Measurements from ENCODE around the gene CASKIN2. TPM values are rescaled to one million over a fixed set of nuclear protein-coding genes. Genes with fewer than 3 reads are reported as not detected.
A peak's percentile ranks its signal among the peaks of the same experiment; 100 is the strongest.

The CASKIN2 gene
- total and polyA plus RNA-seq, 4 donors: 4.0 to 63.4 (median 35.2) TPM

GRCh38 chr17:75505152-75505409 is 10.3 kb downstream of the CASKIN2 start:
- H3K4me1 ChIP-seq (ENCODE audit: control insufficient read depth in 1 of 2, insufficient read depth in 2 of 2, low read length in 2 of 2): peaks cover 0 to 3% of the 10 kb centered on the region in 2 donors

GRCh38 chr17:75504347-75505151 is 10.8 kb downstream of the CASKIN2 start:
- no peaks in the 10 kb centered on the region for H3K27me3 ChIP-seq (ENCODE audit: control insufficient read depth in 1 of 2, insufficient read depth in 2 of 2, low read length in 1 of 2)
- ATAC-seq (ENCODE audit: low FRiP score): no peak
- WGBS, 2 donors: 76% methylated on average over 32 of the region's 32 CpGs
- H3K9me3 ChIP-seq (ENCODE audit: control insufficient read depth, low read length): no peaks in the 10 kb centered on the region
- intact Hi-C loops (cut with DNase I): no loop called here
- H3K4me3 ChIP-seq (ENCODE audit: low read length in 2 of 2): no peak overlapping the region
- H3K36me3 ChIP-seq (ENCODE audit: control insufficient read depth in 1 of 2, insufficient read depth in 2 of 2, low read length in 1 of 2): peaks cover 0 to 5% of the 10 kb centered on the region in 2 donors
- peaks cover 0 to 3% of the 10 kb centered on the region in 2 donors for H3K4me1 ChIP-seq (ENCODE audit: control insufficient read depth in 1 of 2, insufficient read depth in 2 of 2, low read length in 2 of 2)
- no peak for DNase-seq
- no peak overlapping the region for H3K27ac ChIP-seq (ENCODE audit: low read depth in 1 of 2, low read length in 2 of 2)

More at GRCh38 chr17:75505152-75505409, 10.3 kb downstream of the CASKIN2 start:
- ATAC-seq (ENCODE audit: low FRiP score): no peak
- WGBS, 2 donors: 90 to 91% methylated on average over 4 of the region's 4 CpGs
- Histone ChIP-seq H3K4me3 (ENCODE audit: low read length in 2 of 2) (no peak overlapping the region), H3K27ac (ENCODE audit: low read depth in 1 of 2, low read length in 2 of 2) (no peak overlapping the region), H3K36me3 (ENCODE audit: control insufficient read depth in 1 of 2, insufficient read depth in 2 of 2, low read length in 1 of 2) (peaks cover 0 to 5% of the 10 kb centered on the region in 2 donors), H3K27me3 (ENCODE audit: control insufficient read depth in 1 of 2, insufficient read depth in 2 of 2, low read length in 1 of 2) (no peaks in the 10 kb centered on the region), H3K9me3 (ENCODE audit: control insufficient read depth, low read length) (no peaks in the 10 kb centered on the region)
- intact Hi-C loops (cut with DNase I): no loop called here
- no peak for DNase-seq

- WGBS, 2 donors: 76 to 78% methylated on average over 13 of the region's 13 CpGs
- no peak for DNase-seq
- Histone ChIP-seq H3K9me3 (ENCODE audit: control insufficient read depth, low read length) (no peaks in the 10 kb centered on the region), H3K4me3 (ENCODE audit: low read length in 2 of 2) (no peak overlapping the region), H3K27me3 (ENCODE audit: control insufficient read depth in 1 of 2, insufficient read depth in 2 of 2, low read length in 1 of 2) (no peaks in the 10 kb centered on the region), H3K4me1 (ENCODE audit: control insufficient read depth in 1 of 2, insufficient read depth in 2 of 2, low read length in 2 of 2) (no peaks in the 10 kb centered on the region), H3K36me3 (ENCODE audit: control insufficient read depth in 1 of 2, insufficient read depth in 2 of 2, low read length in 1 of 2) (peaks cover 0 to 5% of the 10 kb centered on the region in 2 donors), H3K27ac (ENCODE audit: low read depth in 1 of 2, low read length in 2 of 2) (no peak overlapping the region)
- no peak for ATAC-seq (ENCODE audit: low FRiP score)
- intact Hi-C loops (cut with DNase I): no loop called here
Observed at GRCh38 chr17:75503976-75504346, 11.4 kb downstream of the CASKIN2 start.

GRCh38 chr17:75503337-75503950 is 11.9 kb downstream of the CASKIN2 start:
- DNase-seq (no peak), ATAC-seq (ENCODE audit: low FRiP score) (no peak)
- Histone ChIP-seq H3K36me3 (ENCODE audit: control insufficient read depth in 1 of 2, insufficient read depth in 2 of 2, low read length in 1 of 2) (peaks cover 0 to 5% of the 10 kb centered on the region in 2 donors), H3K9me3 (ENCODE audit: control insufficient read depth, low read length) (no peaks in the 10 kb centered on the region), H3K27ac (ENCODE audit: low read depth in 1 of 2, low read length in 2 of 2) (no peak overlapping the region), H3K4me1 (ENCODE audit: control insufficient read depth in 1 of 2, insufficient read depth in 2 of 2, low read length in 2 of 2) (no peaks in the 10 kb centered on the region), H3K27me3 (ENCODE audit: control insufficient read depth in 1 of 2, insufficient read depth in 2 of 2, low read length in 1 of 2) (no peaks in the 10 kb centered on the region), H3K4me3 (ENCODE audit: low read length in 2 of 2) (no peak overlapping the region)
- intact Hi-C loops (cut with DNase I): no loop called here
- WGBS, 2 donors: 84 to 85% methylated on average over 21 to 23 of the region's 23 CpGs

GRCh38 chr17:75502721-75503329 is 12.5 kb downstream of the CASKIN2 start:
- no peak for DNase-seq
- no peak overlapping the region for H3K27ac ChIP-seq (ENCODE audit: low read depth in 1 of 2, low read length in 2 of 2)
- no peaks in the 10 kb centered on the region for H3K4me1 ChIP-seq (ENCODE audit: control insufficient read depth in 1 of 2, insufficient read depth in 2 of 2, low read length in 2 of 2)
- WGBS, 2 donors: 91 to 94% methylated on average over 24 to 25 of the region's 25 CpGs
- H3K27me3 ChIP-seq (ENCODE audit: control insufficient read depth in 1 of 2, insufficient read depth in 2 of 2, low read length in 1 of 2): no peaks in the 10 kb centered on the region
- peaks cover 0 to 5% of the 10 kb centered on the region in 2 donors for H3K36me3 ChIP-seq (ENCODE audit: control insufficient read depth in 1 of 2, insufficient read depth in 2 of 2, low read length in 1 of 2)
- H3K9me3 ChIP-seq (ENCODE audit: control insufficient read depth, low read length): no peaks in the 10 kb centered on the region
- no peak overlapping the region for H3K4me3 ChIP-seq (ENCODE audit: low read length in 2 of 2)
- ATAC-seq (ENCODE audit: low FRiP score): no peak
- intact Hi-C loops (cut with DNase I): no loop called here

GRCh38 chr17:75502072-75502720 is 13.1 kb downstream of the CASKIN2 start:
- Histone ChIP-seq H3K4me1 (ENCODE audit: control insufficient read depth in 1 of 2, insufficient read depth in 2 of 2, low read length in 2 of 2) (no peaks in the 10 kb centered on the region), H3K27ac (ENCODE audit: low read depth in 1 of 2, low read length in 2 of 2) (peak overlapping the region in 1 of 2 donors; percentile 15), H3K36me3 (ENCODE audit: control insufficient read depth in 1 of 2, insufficient read depth in 2 of 2, low read length in 1 of 2) (peaks cover 0 to 5% of the 10 kb centered on the region in 2 donors), H3K9me3 (ENCODE audit: control insufficient read depth, low read length) (no peaks in the 10 kb centered on the region), H3K4me3 (ENCODE audit: low read length in 2 of 2) (no peak overlapping the region), H3K27me3 (ENCODE audit: control insufficient read depth in 1 of 2, insufficient read depth in 2 of 2, low read length in 1 of 2) (no peaks in the 10 kb centered on the region)
- WGBS, 2 donors: 74% methylated on average over 34 to 40 of the region's 40 CpGs
- no peak for ATAC-seq (ENCODE audit: low FRiP score)
- intact Hi-C loops (cut with DNase I): no loop called here
- no peak for DNase-seq

GRCh38 chr17:75501378-75502071 is 13.8 kb downstream of the CASKIN2 start:
- ATAC-seq (ENCODE audit: low FRiP score) (peak; percentile 45), DNase-seq (no peak)
- H3K27me3 ChIP-seq (ENCODE audit: control insufficient read depth in 1 of 2, insufficient read depth in 2 of 2, low read length in 1 of 2): no peaks in the 10 kb centered on the region
- no peaks in the 10 kb centered on the region for H3K9me3 ChIP-seq (ENCODE audit: control insufficient read depth, low read length)
- H3K4me3 ChIP-seq (ENCODE audit: low read length in 2 of 2): no peak overlapping the region
- no peaks in the 10 kb centered on the region for H3K4me1 ChIP-seq (ENCODE audit: control insufficient read depth in 1 of 2, insufficient read depth in 2 of 2, low read length in 2 of 2)
- 7 to 13% methylated on average over 21 of the region's 21 CpGs for whole genome bisulfite sequencing, 2 donors
- intact Hi-C loops (cut with DNase I): no loop called here
- H3K36me3 ChIP-seq (ENCODE audit: control insufficient read depth in 1 of 2, insufficient read depth in 2 of 2, low read length in 1 of 2): peaks cover 0 to under 1% of the 10 kb centered on the region in 2 donors
- H3K27ac ChIP-seq (ENCODE audit: low read depth in 1 of 2, low read length in 2 of 2): peak overlapping the region in 1 of 2 donors; percentile 28

- Histone ChIP-seq H3K36me3 (ENCODE audit: control insufficient read depth in 1 of 2, insufficient read depth in 2 of 2, low read length in 1 of 2) (peaks cover 0 to 4% of the 10 kb centered on the region in 2 donors), H3K27me3 (ENCODE audit: control insufficient read depth in 1 of 2, insufficient read depth in 2 of 2, low read length in 1 of 2) (no peaks in the 10 kb centered on the region), H3K9me3 (ENCODE audit: control insufficient read depth, low read length) (no peaks in the 10 kb centered on the region), H3K4me1 (ENCODE audit: control insufficient read depth in 1 of 2, insufficient read depth in 2 of 2, low read length in 2 of 2) (no peaks in the 10 kb centered on the region), H3K27ac (ENCODE audit: low read depth in 1 of 2, low read length in 2 of 2) (peak overlapping the region in 1 of 2 donors; percentile 10), H3K4me3 (ENCODE audit: low read length in 2 of 2) (no peak overlapping the region)
- intact Hi-C loops (cut with DNase I): no loop called here
- no peak for DNase-seq
- 80 to 85% methylated on average over 17 of the region's 17 CpGs for WGBS, 2 donors
- no peak for ATAC-seq (ENCODE audit: low FRiP score)
Observed at GRCh38 chr17:75500419-75501216, 14.7 kb downstream of the CASKIN2 start.

Data from aorta (tissue), 5 donors.